HCT116 (cell line): Measurements from ENCODE around the gene CCDC192. TPM values are rescaled to one million over a fixed set of nuclear protein-coding genes. Genes with fewer than 3 reads are reported as not detected.

Source experiments
- ATAC-seq: fragments of 200-7000 bp; cut with Tn5 transposase; 2 replicates; pipeline ENCODE4 v1.9.1; 2020; ENCODE audit warnings: mild to moderate bottlenecking, moderate library complexity
- BruUV-seq: library from RNA; stranded (reverse); fragments of 400-500 nt; replicated peaks from 2 replicates; lab custom pipeline; 2021; lab: Mats Ljungman, UMichigan
- CTCF ChIA-PET: fragments of 300-600 bp; sonication (Branson Sonifier 250); formaldehyde crosslinking; loops from one replicate; lab custom pipeline; 2021; ENCODE audit warnings: antibody characterized with exemption; lab: Charles Lee
- POLR2A ChIA-PET: fragments of 300-600, 350-600 bp; sonication (Branson Sonifier 250); formaldehyde crosslinking; loops from one replicate; lab custom pipeline; 2021; ENCODE audit warnings: antibody characterized with exemption; lab: Charles Lee
- RAD21 ChIA-PET, 2 experiments: fragments of 300-600 bp; sonication (Branson Sonifier 250); formaldehyde crosslinking; loops; one replicate each; lab custom pipeline; 2023; ENCODE audit warnings: low total read pairs in 2 of 2; ENCODE audit not compliant: uncharacterized antibody in 2 of 2, unreplicated experiment in 2 of 2, low non-redundant PET in 1 of 2; lab: Charles Lee
- DNase-seq: peaks from one replicate; pipeline ENCODE4 v3.0.0-alpha.2; 2010; ENCODE audit warnings: low read depth, low spot score
- H2AFZ ChIP-seq: fragments of 200-600 bp; shearing (Covaris generic), sonication (generic); 2 replicates; pipeline ENCODE4 v1.6.1; 2017; ENCODE audit warnings: low read depth, mixed run types, mixed read lengths, antibody characterized with exemption, low read length; ENCODE audit not compliant: poor library complexity, severe bottlenecking
- H3K27ac ChIP-seq: 2 replicates; pipeline ENCODE4 v1.5.1; 2012; ENCODE audit warnings: low read depth, low read length
- H3K27me3 ChIP-seq: fragments of 200-600 bp; sonication (generic); 2 replicates; pipeline ENCODE4 v1.6.1; 2016; ENCODE audit warnings: mixed run types, low read length, mixed read lengths; ENCODE audit not compliant: insufficient read depth
- H3K36me3 ChIP-seq, 2 experiments: fragments of 200-500 bp in 1 of 2; fragments of 200-600 bp in 1 of 2; sonication (Bioruptor generic) in 1 of 2; sonication (generic) in 1 of 2; 2 replicates each; pipeline versions ENCODE4 v1.5.1 to v1.6.1; 2014 to 2016; ENCODE audit warnings: low read length in 2 of 2, inconsistent platforms in 1 of 2, mixed read lengths in 1 of 2, mixed run types in 1 of 2; ENCODE audit not compliant: insufficient read depth in 2 of 2, control insufficient read depth in 1 of 2
- H3K4me1 ChIP-seq, 2 experiments: fragments of 200-600 bp in 1 of 2; sonication (generic) in 1 of 2; 2 replicates each; pipeline versions ENCODE4 v1.5.1 to v1.6.1; 2012 to 2017; ENCODE audit warnings: low read length in 2 of 2, inconsistent platforms in 1 of 2, mild to moderate bottlenecking in 1 of 2, mixed read lengths in 1 of 2, mixed run types in 1 of 2, moderate library complexity in 1 of 2; ENCODE audit not compliant: insufficient read depth in 2 of 2, control insufficient read depth in 1 of 2
- H3K4me2 ChIP-seq: fragments of 200-600 bp; sonication (generic); 2 replicates; pipeline ENCODE4 v1.6.1; 2017; ENCODE audit warnings: mixed run types, low read length, mixed read lengths
- H3K4me3 ChIP-seq, 2 experiments: fragments of 200-600 bp in 1 of 2; sonication (generic) in 1 of 2; replicated peaks in 1 of 2; 2 replicates each; pipeline ENCODE4 v1.5.1; 2011 to 2016; ENCODE audit warnings: low read length in 2 of 2, control low read depth in 1 of 2, low read depth in 1 of 2, mild to moderate bottlenecking in 1 of 2, mixed read lengths in 1 of 2, mixed run types in 1 of 2
- H3K79me2 ChIP-seq: fragments of 200-600 bp; sonication (generic); 2 replicates; pipeline ENCODE4 v1.6.1; 2017; ENCODE audit warnings: mild to moderate bottlenecking, mixed run types, low read length, moderate library complexity, mixed read lengths; ENCODE audit not compliant: insufficient read depth
- H3K9ac ChIP-seq: fragments of 200-600 bp; sonication (generic); 2 replicates; pipeline ENCODE4 v1.6.1; 2016; ENCODE audit warnings: low read length, mixed read lengths
- H3K9me2 ChIP-seq: fragments of 200-600 bp; sonication (generic), shearing (Covaris generic); 2 replicates; pipeline ENCODE4 v1.6.1; 2017; ENCODE audit warnings: mixed run types, mild to moderate bottlenecking, moderate library complexity; ENCODE audit not compliant: insufficient read depth
- H3K9me3 ChIP-seq, 2 experiments: fragments of 200-500 bp in 1 of 2; fragments of 200-600 bp in 1 of 2; sonication (Bioruptor generic) in 1 of 2; sonication (generic) in 1 of 2; 2 replicates each; pipeline ENCODE4 v1.6.1; 2014 to 2017; ENCODE audit warnings: low read length in 2 of 2, mixed read lengths in 2 of 2, inconsistent platforms in 1 of 2, low read depth in 1 of 2, mild to moderate bottlenecking in 1 of 2, mixed run types in 1 of 2, moderate library complexity in 1 of 2; ENCODE audit not compliant: control insufficient read depth in 1 of 2, insufficient read depth in 1 of 2
- H4K20me1 ChIP-seq: fragments of 200-600 bp; sonication (generic), shearing (Covaris generic); 2 replicates; pipeline ENCODE4 v1.6.1; 2017; ENCODE audit warnings: mixed run types, mild to moderate bottlenecking, moderate library complexity; ENCODE audit not compliant: insufficient read depth
- EGR1 ChIP-seq: IDR thresholded peaks from 2 replicates; pipeline ENCODE4 v1.6.1; 2012; ENCODE audit warnings: low read depth
- ELF1 ChIP-seq: IDR thresholded peaks from 2 replicates; pipeline ENCODE4 v1.6.1; 2012; ENCODE audit warnings: low read depth, borderline replicate concordance
- EZH2 ChIP-seq: fragments of 200-600 bp; sonication (generic); IDR thresholded peaks from 2 replicates; pipeline ENCODE4 v1.6.1; 2017; ENCODE audit warnings: antibody characterized with exemption, mixed run types
- EZH2phosphoT487 ChIP-seq: fragments of 200-600 bp; IDR thresholded peaks from 2 replicates; pipeline ENCODE4 v1.6.1; 2018; ENCODE audit warnings: antibody characterized with exemption, borderline replicate concordance
- FOSL1 ChIP-seq: IDR thresholded peaks from 2 replicates; pipeline ENCODE4 v1.6.1; 2012; ENCODE audit warnings: low read depth
- JUND ChIP-seq: IDR thresholded peaks from 2 replicates; pipeline ENCODE4 v1.6.1; 2012
- POLR2A ChIP-seq: IDR thresholded peaks from 2 replicates; pipeline ENCODE4 v1.7.0; 2011; ENCODE audit warnings: borderline replicate concordance; ENCODE audit not compliant: insufficient read depth, insufficient read length; ENCODE audit errors: extremely low read depth
- POLR2AphosphoS5 ChIP-seq: IDR thresholded peaks from 2 replicates; pipeline ENCODE4 v1.6.1; 2011; ENCODE audit warnings: mild to moderate bottlenecking, low read depth, low read length, moderate library complexity
- RAD21 ChIP-seq: IDR thresholded peaks from 2 replicates; pipeline ENCODE4 v1.6.1; 2012; ENCODE audit warnings: low read depth, mild to moderate bottlenecking
- SIN3A ChIP-seq: IDR thresholded peaks from 2 replicates; pipeline ENCODE4 v1.6.1; 2012; ENCODE audit warnings: low read depth
- TCF7L2 ChIP-seq: IDR thresholded peaks from 2 replicates; pipeline ENCODE4 v1.7.0; 2011; ENCODE audit warnings: borderline replicate concordance, inconsistent platforms; ENCODE audit not compliant: insufficient read depth, insufficient read length; ENCODE audit errors: extremely low read depth
- ZFX ChIP-seq: fragments of 450-650 bp; IDR thresholded peaks from 2 replicates; pipeline ENCODE4 v1.6.1; 2017
- ZNF274 ChIP-seq: fragments of 200-500 bp; sonication (Bioruptor generic); IDR thresholded peaks from 2 replicates; pipeline ENCODE4 v1.6.1; 2014; ENCODE audit warnings: mild to moderate bottlenecking, low read depth, low read length, inconsistent platforms
- intact Hi-C: fragments of 100-400 bp; cut with micrococcal nuclease; formaldehyde crosslinking; loops from 2 replicates; pipeline ENCODE4 v1.10.0; 2022
- total RNA-seq: library from RNA; stranded (reverse); gene quantifications from one replicate; pipeline ENCODE4 v1.2.1, GENCODE V29; 2021; ENCODE audit not compliant: unreplicated experiment
- TF ChIP-seq, protein P1 (sequence below): IDR thresholded peaks from 2 replicates; pipeline ENCODE4 v1.6.1; 2012; ENCODE audit warnings: low read depth
- TF ChIP-seq, protein P2 (sequence below): IDR thresholded peaks from 2 replicates; pipeline ENCODE4 v1.6.1; 2012
- TF ChIP-seq, protein P3 (sequence below): IDR thresholded peaks from 2 replicates; pipeline ENCODE4 v1.6.1; 2011; ENCODE audit warnings: mild to moderate bottlenecking, low read length, moderate library complexity; ENCODE audit not compliant: insufficient replicate concordance; ENCODE audit errors: extremely low read depth

CCDC192 gene
- total RNA-seq, 1 experiment from 2014 or later: not detected

DNA sequence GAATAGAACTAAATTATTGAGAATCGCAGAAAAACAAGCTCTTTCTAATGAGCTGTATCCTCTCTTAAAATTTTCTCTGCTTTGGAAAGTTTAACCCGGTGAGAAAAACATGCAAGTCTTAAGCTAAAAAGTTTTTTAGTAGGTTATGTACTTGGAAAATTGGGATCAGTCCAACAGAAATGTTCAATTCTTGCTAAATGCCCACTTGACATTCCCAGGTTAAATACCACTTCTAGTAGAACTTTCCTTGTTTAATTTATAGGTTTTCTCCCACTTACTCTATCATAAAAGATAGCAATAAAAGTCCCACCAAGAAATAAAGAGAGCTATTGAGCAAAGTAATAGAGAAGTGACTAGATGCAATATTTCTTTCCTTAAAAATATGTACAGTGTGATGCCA, 157.1 kb downstream of the CCDC192 start:
- H3K79me2 ChIP-seq: no peaks in the 10 kb centered on the region
- no peaks in the 10 kb centered on the region for H3K36me3 ChIP-seq
- no peak overlapping the region for H3K9ac ChIP-seq
- ChIA-PET RAD21 (no interaction called here), CTCF (no interaction called here), POLR2A (no interaction called here)
- H3K9me2 ChIP-seq: no peaks in the 10 kb centered on the region
- no peak for TF ChIP-seq ZFX
- no peak for TF ChIP-seq ELF1
- TF ChIP-seq ZNF274: no peak
- TF ChIP-seq TCF7L2: no peak
- TF ChIP-seq JUND: no peak
- TF ChIP-seq SIN3A: no peak
- TF ChIP-seq, protein P1, sequence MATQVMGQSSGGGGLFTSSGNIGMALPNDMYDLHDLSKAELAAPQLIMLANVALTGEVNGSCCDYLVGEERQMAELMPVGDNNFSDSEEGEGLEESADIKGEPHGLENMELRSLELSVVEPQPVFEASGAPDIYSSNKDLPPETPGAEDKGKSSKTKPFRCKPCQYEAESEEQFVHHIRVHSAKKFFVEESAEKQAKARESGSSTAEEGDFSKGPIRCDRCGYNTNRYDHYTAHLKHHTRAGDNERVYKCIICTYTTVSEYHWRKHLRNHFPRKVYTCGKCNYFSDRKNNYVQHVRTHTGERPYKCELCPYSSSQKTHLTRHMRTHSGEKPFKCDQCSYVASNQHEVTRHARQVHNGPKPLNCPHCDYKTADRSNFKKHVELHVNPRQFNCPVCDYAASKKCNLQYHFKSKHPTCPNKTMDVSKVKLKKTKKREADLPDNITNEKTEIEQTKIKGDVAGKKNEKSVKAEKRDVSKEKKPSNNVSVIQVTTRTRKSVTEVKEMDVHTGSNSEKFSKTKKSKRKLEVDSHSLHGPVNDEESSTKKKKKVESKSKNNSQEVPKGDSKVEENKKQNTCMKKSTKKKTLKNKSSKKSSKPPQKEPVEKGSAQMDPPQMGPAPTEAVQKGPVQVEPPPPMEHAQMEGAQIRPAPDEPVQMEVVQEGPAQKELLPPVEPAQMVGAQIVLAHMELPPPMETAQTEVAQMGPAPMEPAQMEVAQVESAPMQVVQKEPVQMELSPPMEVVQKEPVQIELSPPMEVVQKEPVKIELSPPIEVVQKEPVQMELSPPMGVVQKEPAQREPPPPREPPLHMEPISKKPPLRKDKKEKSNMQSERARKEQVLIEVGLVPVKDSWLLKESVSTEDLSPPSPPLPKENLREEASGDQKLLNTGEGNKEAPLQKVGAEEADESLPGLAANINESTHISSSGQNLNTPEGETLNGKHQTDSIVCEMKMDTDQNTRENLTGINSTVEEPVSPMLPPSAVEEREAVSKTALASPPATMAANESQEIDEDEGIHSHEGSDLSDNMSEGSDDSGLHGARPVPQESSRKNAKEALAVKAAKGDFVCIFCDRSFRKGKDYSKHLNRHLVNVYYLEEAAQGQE: no peak
- no peak for TF ChIP-seq EZH2phosphoT487
- no peak for TF ChIP-seq EGR1
- TF ChIP-seq, protein P2, sequence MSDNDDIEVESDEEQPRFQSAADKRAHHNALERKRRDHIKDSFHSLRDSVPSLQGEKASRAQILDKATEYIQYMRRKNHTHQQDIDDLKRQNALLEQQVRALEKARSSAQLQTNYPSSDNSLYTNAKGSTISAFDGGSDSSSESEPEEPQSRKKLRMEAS: no peak
- no peak for TF ChIP-seq POLR2A
- TF ChIP-seq FOSL1: no peak
- no peak for TF ChIP-seq EZH2
- TF ChIP-seq, protein P3, sequence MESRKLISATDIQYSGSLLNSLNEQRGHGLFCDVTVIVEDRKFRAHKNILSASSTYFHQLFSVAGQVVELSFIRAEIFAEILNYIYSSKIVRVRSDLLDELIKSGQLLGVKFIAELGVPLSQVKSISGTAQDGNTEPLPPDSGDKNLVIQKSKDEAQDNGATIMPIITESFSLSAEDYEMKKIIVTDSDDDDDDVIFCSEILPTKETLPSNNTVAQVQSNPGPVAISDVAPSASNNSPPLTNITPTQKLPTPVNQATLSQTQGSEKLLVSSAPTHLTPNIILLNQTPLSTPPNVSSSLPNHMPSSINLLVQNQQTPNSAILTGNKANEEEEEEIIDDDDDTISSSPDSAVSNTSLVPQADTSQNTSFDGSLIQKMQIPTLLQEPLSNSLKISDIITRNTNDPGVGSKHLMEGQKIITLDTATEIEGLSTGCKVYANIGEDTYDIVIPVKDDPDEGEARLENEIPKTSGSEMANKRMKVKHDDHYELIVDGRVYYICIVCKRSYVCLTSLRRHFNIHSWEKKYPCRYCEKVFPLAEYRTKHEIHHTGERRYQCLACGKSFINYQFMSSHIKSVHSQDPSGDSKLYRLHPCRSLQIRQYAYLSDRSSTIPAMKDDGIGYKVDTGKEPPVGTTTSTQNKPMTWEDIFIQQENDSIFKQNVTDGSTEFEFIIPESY: no peak
- no peak for TF ChIP-seq POLR2AphosphoS5
- no peak for TF ChIP-seq RAD21
- H2AFZ ChIP-seq: no peak overlapping the region
- BruUV-seq: no TSS peak
- H3K4me3 ChIP-seq: no peak overlapping the region
- no peaks in the 10 kb centered on the region for H4K20me1 ChIP-seq
- ATAC-seq (no peak), DNase-seq (no peak)
- no peaks in the 10 kb centered on the region for H3K27me3 ChIP-seq
- H3K4me1 ChIP-seq: no peaks in the 10 kb centered on the region
- H3K27ac ChIP-seq: no peak overlapping the region
- intact Hi-C loops: no loop called here
- H3K9me3 ChIP-seq: no peaks in the 10 kb centered on the region
- no peak overlapping the region for H3K4me2 ChIP-seq
